Stimulated activated naive CD4-positive, alpha-beta T cell treated with Interleukin-2 at 50 U/mL for 16 hours (primary cell): ENCODE measurements around the gene PDE3B.
A peak's percentile ranks its signal among the peaks of the same experiment; 100 is the strongest.

Experiments used
- DNase-seq: peaks from one replicate; lab custom pipeline; 2025; lab: John Stamatoyannopoulos, UW

PDE3B gene

DNA sequence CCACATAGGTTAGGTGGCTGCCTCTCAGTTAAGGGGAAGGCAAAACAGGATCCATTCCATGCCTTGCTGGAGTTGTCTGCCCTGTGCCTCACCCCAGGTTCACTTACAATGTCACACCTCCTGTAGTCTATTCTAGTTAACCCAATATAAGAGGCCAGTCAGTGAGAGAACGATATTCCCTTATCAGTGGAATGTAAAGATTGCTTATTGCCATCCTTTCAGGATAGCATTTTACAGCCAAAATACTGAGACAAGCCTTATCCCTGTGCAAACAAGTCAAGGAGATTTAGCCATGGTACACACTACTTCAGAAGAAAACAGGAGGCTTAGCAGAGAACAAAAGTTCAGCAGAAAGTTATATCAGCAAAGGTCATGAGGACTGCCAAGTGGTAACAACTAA is 242.9 kb downstream of the PDE3B start:
- DNase-seq, result no peak

- peak; percentile 89 for DNase-seq
Measured at GRCh38 chr11:14891143-14892035, 247.8 kb downstream of the PDE3B start.

DNA sequence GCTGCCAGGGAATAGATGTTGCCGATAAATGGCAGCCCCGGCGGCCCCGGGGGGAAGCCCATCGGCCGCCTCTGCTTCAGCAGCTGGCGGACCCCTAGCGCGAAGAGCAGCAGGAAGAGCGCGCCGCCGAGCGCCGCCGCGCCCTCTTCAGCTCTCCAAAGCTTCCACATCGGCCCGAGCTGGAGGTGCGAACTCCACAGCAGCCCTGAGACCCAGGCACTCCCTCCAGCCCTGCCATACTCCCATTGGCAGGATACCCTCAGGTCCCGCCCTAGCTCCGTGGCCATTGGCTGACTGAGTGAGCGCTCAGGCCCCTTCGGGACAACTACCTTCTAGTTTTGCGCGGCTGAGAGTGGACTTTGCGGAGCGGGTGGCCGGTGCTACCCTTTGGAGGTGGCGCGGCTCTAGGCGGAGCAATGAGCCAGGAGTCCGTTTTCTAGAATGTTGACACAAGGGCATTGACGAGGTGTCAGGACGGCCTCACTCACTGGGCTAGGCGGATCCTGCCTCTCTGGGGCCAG is 248.5 kb downstream of the PDE3B start, which contains the start of gene CYP2R1:
Gene CYP2R1, minus strand, starts transcription at position 196 of the 521 bp plus-strand sequence. Its CDS starts 26 bp downstream, at position 170.
- peak; percentile 90 for DNase-seq

- no peak for DNase-seq
Measured at GRCh38 chr11:14892577-14892976, 249.0 kb downstream of the PDE3B start.

DNA sequence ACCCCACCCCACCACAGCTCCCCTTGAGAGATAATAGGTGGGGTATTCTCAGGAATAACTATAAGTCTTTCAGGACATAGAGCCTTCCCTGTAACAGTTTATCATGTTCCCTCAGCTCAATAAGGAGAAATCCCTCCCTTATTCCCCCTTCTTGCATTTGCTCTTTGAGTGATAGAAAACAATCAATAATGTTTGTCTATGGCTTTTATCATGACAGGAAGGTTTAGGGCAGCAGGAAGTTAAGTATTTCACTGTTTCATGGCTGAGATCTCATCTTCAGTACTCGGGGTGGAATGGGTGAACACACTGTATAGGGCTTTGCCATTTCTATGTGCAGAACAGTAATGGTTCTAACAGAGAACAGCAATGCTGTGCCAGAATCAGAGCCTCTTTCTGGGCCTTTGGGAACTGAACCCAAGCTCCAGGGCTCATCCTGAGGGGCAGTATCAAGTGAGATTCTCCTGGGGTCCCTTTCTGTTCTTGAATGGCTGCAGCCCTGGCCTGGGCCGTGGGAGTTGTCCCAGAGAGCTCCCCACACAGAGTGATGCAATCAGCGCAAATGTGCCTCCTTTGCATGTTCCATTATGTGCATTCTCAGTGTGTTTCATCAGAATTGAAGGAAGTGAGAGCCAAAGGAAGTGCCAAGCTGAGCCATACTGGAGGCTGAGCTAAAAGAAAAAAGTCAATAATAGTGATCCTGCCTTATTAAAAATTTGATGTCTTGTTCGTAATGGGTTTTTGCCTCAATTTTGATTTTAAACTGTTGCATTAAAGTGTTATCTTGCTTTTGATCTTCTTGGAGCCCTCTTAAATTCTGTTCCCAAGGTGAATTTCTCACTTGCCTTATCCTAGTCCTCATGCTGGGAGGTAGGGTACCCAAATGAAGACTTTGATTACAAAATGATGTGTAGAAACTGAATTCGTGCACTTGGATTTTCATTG is 251.3 kb downstream of the PDE3B start:
- no peak for DNase-seq

DNA sequence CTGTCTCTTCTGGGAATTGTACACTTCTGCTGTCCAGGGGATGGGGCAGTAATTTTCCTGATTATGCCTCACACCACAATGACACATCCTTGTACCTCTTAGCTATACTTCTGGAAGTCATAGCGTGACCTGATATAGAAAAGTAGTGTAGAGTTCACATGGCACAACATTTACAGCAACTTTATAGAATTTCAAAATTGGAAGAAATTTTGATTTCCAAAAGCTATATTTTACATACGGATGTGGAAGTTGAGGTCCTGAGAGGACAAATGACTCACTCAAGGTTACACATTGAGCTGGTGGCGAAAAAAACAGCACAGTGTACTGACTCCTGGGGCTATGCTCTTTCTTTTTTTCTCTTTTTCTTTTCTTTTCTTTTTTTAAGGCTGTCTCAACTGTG is 254.8 kb downstream of the PDE3B start:
- no peak for DNase-seq

GRCh38 chr11:14898906-14899305 is 255.3 kb downstream of the PDE3B start:
- no peak for DNase-seq

DNA sequence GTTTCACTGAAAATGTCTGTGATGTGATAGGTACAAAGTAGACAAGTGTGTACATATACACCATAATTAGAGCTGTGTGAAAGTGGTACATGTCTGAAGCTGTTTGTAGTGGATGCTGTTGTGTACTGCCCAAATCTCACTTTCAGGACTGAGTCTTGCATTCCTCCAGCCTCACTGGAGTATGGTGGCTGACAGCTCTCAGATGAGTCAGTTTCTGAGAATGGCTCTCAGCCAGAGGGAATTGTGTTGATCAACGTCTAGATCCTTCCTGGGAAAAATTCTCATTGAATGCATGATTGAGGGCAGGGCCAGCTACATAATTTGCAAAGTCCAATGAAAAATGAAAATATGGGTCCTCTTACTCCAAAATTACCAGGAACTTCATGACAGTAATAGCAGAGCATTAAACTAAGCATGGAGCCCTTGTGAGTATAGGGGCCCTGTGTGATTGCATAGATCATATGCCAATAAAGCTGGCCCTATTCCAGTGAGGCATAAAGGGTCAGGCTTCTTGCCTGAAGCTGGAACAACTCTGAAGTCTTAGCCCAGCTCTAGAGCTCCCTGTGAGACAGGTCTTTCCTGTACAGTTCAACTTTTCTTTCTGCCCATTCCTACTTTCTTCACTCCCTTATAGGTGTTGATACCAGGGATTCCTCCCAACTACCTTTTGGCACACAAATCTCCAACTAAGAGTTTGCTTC is 259.2 kb downstream of the PDE3B start:
- no peak for DNase-seq

DNA sequence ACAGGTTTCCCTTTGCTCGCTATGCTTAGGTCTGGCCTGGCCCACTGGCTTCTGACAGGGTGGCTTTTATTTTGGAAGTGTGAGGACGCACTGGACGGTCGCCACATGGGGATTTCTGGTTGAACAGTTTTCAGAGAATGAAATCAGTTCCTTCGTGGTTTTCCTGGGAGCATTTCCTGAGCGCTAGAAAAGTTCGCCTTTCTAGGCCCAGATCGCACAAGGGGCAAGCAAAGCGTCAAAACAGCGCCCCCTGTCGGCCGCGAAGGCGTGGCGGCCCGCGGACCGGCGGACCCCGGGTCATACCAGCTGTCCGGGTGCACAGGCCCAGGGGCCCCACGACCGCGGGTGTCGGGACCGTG is 261.1 kb downstream of the PDE3B start:
- peak; percentile 75 for DNase-seq

- peak; percentile 64 for DNase-seq
Measured at GRCh38 chr11:14905104-14906033, 261.8 kb downstream of the PDE3B start.

DNA sequence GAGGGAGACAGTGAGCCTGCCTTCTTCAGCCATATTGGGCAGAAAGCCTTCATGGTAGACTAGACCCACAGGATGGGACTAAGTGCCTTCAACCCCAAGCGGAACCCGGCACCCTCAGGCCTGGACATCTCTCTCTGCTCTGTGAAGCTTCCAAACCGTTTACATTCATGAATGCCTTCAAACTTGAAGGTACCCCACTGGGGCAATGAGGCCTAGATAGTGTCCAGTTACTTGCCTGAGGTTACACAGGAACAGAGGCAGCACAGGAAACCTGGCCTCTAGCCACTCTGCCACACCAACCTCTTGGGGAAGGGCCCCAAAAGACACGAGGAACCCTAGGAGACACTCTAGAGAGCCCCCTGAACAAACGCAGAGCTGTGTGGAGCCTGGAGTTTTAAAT is 263.0 kb downstream of the PDE3B start:
- no peak for DNase-seq

DNA sequence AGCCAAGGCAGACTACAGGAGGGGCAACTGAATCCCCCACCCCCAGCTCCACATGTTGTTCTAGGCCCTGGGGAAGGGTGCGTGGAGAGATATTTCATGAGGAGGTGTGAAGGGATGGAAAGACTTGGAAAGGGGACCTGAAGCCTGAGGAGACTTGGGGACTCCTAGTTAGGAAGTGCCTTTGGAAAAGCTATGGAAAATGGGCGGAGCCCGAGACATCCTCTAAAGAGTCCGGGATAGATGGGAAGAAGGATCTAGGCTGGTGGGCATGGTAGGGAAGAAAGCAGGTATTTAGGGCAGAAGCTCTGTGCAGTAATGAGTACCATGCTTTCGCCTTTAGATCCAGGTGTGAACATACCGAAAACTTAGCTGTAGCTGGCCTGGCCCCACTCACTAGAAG is 263.4 kb downstream of the PDE3B start:
- DNase-seq, result no peak

DNA sequence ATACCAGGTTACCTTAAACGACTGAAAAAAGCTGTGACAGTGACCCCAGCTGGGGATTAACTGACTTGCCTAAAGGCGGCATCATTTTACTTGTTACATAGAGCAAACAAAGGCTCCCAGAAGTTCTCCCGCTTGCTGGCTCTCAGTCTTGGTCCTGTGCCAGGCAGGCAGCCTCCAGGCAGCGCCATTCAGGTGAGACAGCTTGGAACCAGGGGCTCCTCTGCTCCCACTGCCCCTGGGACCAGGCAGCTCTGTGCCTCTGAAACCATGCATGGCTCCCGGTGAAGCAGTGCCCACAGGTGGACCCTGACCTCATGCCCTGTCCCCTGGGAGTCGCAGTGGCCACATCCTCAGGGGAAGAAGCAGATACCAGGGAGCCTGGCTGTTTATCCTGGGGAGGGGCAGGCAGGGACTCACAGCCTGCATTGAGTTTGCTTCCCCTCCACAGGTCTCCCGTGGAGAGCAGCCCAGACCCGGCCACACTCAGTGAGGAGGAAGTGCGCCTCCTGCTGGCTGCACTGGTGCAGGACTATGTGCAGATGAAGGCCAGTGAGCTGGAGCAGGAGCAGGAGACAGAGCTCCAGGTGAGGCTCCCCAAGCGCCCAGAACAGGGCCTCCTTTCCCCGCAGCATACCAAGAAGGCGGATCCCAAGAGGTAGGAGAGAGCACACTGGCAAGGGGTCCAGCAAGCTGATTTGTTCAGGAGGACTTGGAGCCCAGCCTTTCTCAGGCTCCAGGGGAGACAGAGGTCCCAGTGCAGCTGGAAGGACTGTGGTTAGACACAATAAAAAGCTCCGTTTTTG is 264.0 kb downstream of the PDE3B start:
- DNase-seq, result peak; percentile 79

DNA sequence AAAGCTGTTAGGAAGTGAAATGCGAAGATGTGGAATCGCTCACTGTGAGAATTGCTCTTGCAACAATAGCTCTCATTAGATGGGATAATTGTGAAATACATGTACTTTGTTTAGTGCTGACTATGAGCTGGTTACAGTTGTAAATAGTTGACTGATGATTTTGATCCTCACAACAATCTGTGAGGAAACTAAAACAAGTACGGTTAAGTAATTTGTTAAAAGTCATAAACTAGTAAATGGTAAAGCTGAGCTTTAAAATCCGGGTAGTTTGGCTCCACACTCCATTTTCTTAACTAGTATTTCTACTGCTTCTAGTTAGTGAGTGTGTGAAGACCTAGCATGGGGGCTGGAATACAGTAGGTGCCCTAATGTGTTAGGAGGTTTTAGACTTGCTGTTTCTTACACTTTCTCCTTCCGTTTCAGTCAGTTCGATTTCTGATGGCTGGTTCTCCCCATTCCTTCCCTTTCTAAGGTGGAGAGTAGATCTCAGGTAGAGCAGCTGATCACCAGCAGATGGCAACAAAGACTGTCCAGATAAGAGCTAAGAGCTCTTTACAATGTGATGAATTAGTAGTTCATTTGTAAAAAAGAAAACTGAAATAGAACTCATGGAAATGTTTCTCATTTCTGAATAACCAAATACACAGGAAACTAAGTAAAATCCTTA is 264.7 kb downstream of the PDE3B start:
- peak; percentile 26 for DNase-seq

DNA sequence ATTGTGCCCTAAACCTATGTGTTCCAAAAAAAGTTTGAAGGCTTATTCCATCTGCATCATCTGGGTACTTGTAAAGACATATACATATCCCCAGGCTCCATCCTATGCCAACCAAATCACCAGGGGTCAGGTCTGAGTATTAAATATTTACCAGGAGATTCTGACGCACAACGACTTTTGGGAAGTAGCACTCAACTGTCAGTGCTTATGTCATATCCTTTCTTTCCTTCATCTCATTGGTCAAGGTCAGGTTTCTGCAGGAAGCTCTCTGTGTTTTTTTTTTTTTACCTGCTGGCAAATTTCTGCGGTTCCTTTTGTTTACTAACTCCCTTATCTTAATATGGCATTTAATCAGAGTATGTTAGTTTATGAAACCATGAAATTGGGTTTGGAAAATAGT is 270.9 kb downstream of the PDE3B start:
- DNase-seq, result no peak

GRCh38 chr11:14916403-14916802 is 272.8 kb downstream of the PDE3B start:
- DNase-seq, result no peak
